Activated CD4-positive, alpha-beta T cell treated with anti-CD3 and anti-CD28 coated beads, Interleukin-2, amount 50 U/mL, for 48 hours (primary cell): ENCODE measurements around the gene USP17L13.
"Not testable (repeated sequence)": the region's sequence is repeated elsewhere in the genome, so short reads cannot be mapped to it uniquely, and the experiment has no call there.

Experiments used
- DNase-seq, 2 experiments: peaks; one replicate each; pipeline ENCODE4 v3.0.0-alpha.2; 2020

USP17L13 gene, protein sequence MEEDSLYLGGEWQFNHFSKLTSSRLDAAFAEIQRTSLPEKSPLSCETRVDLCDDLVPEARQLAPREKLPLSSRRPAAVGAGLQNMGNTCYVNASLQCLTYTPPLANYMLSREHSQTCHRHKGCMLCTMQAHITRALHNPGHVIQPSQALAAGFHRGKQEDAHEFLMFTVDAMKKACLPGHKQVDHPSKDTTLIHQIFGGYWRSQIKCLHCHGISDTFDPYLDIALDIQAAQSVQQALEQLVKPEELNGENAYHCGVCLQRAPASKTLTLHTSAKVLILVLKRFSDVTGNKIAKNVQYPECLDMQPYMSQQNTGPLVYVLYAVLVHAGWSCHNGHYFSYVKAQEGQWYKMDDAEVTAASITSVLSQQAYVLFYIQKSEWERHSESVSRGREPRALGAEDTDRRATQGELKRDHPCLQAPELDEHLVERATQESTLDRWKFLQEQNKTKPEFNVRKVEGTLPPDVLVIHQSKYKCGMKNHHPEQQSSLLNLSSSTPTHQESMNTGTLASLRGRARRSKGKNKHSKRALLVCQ

DNA sequence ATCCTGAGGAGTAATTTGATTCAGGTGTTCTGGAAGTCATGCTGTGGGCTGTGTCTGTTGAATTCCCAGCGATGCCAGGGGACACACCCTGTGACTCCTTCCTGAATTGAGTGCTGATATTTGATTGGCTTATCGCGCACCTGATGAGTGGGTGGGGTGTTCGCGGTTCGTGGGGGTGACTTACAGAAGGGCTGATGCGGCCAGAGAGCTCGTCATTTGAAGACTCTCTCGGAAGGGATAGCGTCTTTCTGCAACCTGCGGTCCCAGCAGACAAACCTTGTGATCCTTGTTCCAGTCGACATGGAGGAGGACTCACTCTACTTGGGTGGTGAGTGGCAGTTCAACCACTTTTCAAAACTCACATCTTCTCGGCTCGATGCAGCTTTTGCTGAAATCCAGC lies at the start of gene USP17L13:
USP17L13 (plus strand) TSS at position 301 of the 400 bp plus-strand sequence; CDS start at position 301, 0 bp downstream.
- not testable (repeated sequence) for DNase-seq

DNA sequence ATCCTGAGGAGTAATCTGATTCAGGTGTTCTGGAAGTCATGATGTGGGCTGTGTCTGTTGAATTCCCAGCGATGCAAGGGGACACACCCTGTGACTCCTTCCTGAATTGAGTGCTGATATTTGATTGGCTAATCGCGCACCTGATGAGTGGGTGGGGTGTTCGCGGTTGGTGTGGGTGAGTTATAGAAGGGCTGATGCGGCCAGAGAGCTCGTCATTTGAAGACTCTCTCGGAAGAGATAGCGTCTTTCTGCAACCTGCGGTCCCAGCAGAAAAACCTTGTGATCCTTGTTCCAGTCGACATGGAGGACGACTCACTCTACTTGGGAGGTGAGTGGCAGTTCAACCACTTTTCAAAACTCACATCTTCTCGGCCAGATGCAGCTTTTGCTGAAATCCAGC lies 14.3 kb upstream of the USP17L13 start, which contains the start of gene USP17L10:
USP17L10 (plus strand) TSS at position 301 of the 400 bp plus-strand sequence; CDS start at position 301, 0 bp downstream.
- not testable (repeated sequence) for DNase-seq

DNA sequence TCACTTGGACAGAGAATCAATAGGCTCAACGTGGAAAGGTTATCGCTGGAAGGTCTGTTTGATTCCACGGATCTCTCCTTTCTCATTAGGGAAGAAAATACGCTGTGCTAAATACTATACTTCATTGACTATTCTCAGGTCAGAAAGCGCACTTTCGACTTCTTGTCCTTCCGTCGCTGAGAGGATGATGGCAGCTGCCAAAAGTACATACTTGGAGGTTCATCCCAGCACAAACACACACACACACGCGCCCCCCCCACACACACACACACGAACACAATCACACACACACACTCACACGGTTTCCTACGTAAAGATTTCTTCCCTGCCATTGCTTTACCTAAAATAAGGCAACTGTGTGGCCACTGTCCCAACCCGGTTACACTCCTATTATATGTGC lies 10.0 kb upstream of the USP17L13 start:
- DNase-seq, result not testable (repeated sequence)

- DNase-seq, result not testable (repeated sequence)
Measured at GRCh38 chr4:9215105-9215504, 9.6 kb upstream of the USP17L13 start, which contains the start of gene USP17L11. TSS of gene USP17L11 (plus strand) at chr4:9215405. CDS start at chr4:9215405, 0 bp downstream.

DNA sequence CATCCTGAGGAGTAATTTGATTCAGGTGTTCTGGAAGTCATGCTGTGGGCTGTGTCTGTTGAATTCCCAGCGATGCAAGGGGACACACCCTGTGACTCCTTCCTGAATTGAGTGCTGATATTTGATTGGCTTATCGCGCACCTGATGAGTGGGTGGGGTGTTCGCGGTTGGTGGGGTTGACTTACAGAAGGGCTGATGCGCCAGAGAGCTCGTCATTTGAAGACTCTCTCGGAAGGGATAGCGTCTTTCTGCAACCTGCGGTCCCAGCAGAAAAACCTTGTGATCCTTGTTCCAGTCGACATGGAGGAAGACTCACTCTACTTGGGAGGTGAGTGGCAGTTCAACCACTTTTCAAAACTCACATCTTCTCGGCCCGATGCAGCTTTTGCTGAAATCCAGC lies 4.8 kb upstream of the USP17L13 start, which contains the start of gene USP17L12:
USP17L12 (plus strand) TSS at position 301 of the 400 bp plus-strand sequence; CDS start at position 301, 0 bp downstream.
- DNase-seq, result not testable (repeated sequence)

DNA sequence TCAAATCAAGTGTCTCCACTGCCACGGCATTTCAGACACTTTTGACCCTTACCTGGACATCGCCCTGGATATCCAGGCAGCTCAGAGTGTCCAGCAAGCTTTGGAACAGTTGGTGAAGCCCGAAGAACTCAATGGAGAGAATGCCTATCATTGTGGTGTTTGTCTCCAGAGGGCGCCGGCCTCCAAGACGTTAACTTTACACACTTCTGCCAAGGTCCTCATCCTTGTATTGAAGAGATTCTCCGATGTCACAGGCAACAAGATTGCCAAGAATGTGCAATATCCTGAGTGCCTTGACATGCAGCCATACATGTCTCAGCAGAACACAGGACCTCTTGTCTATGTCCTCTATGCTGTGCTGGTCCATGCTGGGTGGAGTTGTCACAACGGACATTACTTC lies 5.6 kb downstream of the USP17L13 start:
- not testable (repeated sequence) for DNase-seq

GRCh38 chr4:9234085-9234484 lies 9.4 kb downstream of the USP17L13 start, which contains the start of gene USP17L15:
TSS of gene USP17L15 (plus strand) at chr4:9234385. CDS start at chr4:9234385, 0 bp downstream.
- DNase-seq, result not testable (repeated sequence)

DNA sequence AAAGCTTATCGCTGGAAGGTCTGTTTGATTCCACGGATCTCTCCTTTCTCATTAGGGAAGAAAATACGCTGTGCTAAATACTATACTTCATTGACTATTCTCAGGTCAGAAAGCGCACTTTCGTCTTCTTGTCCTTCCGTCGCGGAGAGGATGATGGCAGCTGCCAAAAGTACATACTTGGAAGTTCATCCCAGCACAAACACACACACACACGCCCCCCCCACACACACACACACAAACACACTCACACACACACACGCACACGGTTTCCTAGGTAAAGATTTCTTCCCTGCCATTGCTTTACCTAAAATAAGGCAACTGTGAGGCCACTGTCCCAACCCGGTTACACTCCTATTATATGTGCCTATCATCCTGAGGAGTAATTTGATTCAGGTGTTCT lies 13.8 kb downstream of the USP17L13 start:
- DNase-seq, result not testable (repeated sequence)

GRCh38 chr4:9243579-9243978 lies 18.9 kb downstream of the USP17L13 start, which contains the start of gene USP17L17:
TSS of gene USP17L17 (plus strand) at chr4:9243879. CDS start at chr4:9243879, 0 bp downstream.
- not testable (repeated sequence) for DNase-seq

DNA sequence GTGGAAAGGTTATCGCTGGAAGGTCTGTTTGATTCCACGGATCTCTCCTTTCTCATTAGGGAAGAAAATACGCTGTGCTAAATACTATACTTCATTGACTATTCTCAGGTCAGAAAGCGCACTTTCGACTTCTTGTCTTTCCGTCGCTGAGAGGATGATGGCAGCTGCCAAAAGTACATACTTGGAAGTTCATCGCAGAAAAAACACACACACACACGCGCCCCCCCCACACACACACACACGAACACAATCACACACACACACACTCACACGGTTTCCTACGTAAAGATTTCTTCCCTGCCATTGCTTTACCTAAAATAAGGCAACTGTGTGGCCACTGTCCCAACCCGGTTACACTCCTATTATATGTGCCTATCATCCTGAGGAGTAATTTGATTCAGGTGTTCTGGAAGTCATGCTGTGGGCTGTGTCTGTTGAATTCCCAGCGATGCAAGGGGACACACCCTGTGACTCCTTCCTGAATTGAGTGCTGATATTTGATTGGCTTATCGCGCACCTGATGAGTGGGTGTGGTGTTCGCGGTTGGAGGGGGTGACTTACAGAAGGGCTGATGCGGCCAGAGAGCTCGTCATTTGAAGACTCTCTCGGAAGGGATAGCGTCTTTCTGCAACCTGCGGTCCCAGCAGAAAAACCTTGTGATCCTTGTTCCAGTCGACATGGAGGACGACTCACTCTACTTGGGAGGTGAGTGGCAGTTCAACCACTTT lies 23.4 kb downstream of the USP17L13 start, which contains the start of gene USP17L18:
USP17L18 (plus strand) TSS at position 678 of the 728 bp plus-strand sequence; CDS start at position 678, 0 bp downstream.
- DNase-seq, result not testable (repeated sequence)

DNA sequence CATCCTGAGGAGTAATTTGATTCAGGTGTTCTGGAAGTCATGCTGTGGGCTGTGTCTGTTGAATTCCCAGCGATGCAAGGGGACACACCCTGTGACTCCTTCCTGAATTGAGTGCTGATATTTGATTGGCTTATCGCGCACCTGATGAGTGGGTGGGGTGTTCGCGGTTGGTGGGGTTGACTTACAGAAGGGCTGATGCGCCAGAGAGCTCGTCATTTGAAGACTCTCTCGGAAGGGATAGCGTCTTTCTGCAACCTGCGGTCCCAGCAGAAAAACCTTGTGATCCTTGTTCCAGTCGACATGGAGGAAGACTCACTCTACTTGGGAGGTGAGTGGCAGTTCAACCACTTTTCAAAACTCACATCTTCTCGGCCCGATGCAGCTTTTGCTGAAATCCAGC lies 28.4 kb downstream of the USP17L13 start, which contains the start of gene USP17L19:
USP17L19 (plus strand) TSS at position 301 of the 400 bp plus-strand sequence; CDS start at position 301, 0 bp downstream.
- DNase-seq, result not testable (repeated sequence)

GRCh38 chr4:9257824-9258223 lies 33.1 kb downstream of the USP17L13 start, which contains the start of gene USP17L20:
TSS of gene USP17L20 (plus strand) at chr4:9258124. CDS start at chr4:9258124, 0 bp downstream.
- DNase-seq, result not testable (repeated sequence)

- DNase-seq, result not testable (repeated sequence)
Measured at GRCh38 chr4:9262572-9262971, 37.9 kb downstream of the USP17L13 start, which contains the start of gene USP17L21. TSS of gene USP17L21 (plus strand) at chr4:9262872. CDS start at chr4:9262872, 0 bp downstream.

DNA sequence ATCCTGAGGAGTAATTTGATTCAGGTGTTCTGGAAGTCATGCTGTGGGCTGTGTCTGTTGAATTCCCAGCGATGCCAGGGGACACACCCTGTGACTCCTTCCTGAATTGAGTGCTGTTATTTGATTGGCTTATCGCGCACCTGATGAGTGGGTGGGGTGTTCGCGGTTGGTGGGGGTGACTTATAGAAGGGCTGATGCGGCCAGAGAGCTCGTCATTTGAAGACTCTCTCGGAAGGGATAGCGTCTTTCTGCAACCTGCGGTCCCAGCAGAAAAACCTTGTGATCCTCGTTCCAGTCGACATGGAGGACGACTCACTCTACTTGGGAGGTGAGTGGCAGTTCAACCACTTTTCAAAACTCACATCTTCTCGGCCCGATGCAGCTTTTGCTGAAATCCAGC lies 42.6 kb downstream of the USP17L13 start, which contains the start of gene USP17L22:
USP17L22 (plus strand) TSS at position 301 of the 400 bp plus-strand sequence; CDS start at position 301, 0 bp downstream.
- DNase-seq, result not testable (repeated sequence)

- DNase-seq, result not testable (repeated sequence)
Measured at GRCh38 chr4:9271719-9272118, 47.0 kb downstream of the USP17L13 start.
